ENCODE data around the gene SLC49A3. TPM values are rescaled to one million over a fixed set of nuclear protein-coding genes. Genes with fewer than 3 reads are reported as not detected.

The SLC49A3 gene
- total and polyA plus RNA-seq, 2 of the 13 experiments (the other 11 are each of a cell fraction or from before 2014, with no cell fraction given) = 0.07 to 0.17 TPM

GRCh38 chr4:700587-701264 is 11.8 kb upstream of the SLC49A3 start (continued):
- TF ChIP-seq GMEB1 (CRISPR knock-in tag; IDR thresholded peaks at IDR 0.05; ENCODE audit: borderline replicate concordance) (no peak), ZNF615 (CRISPR knock-in tag; IDR thresholded peaks at IDR 0.05; ENCODE audit: borderline replicate concordance) (no peak), ZNF607 (CRISPR knock-in tag; IDR thresholded peaks at IDR 0.05; ENCODE audit: borderline replicate concordance) (0 out of 2 replicates have a peak, but pooled peaks have one; percentile 40), KDM2A (CRISPR knock-in tag; IDR thresholded peaks at IDR 0.05; ENCODE audit: borderline replicate concordance, low read depth) (peak; percentile 58; the same call in 1 of the 2 replicates), TEAD3 (CRISPR knock-in tag; optimal IDR thresholded peaks at IDR 0.05; ENCODE audit: borderline replicate concordance) (peak; percentile 55), HNRNPK (IDR thresholded peaks at IDR 0.05; ENCODE audit: low read depth, low read length, poor library complexity, severe bottlenecking) (no peak), ZNF160 (CRISPR knock-in tag; IDR thresholded peaks at IDR 0.05) (no peak), ZBTB7A (CRISPR knock-in tag; IDR thresholded peaks at IDR 0.05) (no peak), EP300 (IDR thresholded peaks at IDR 0.05; ENCODE audit: low read depth in 2 of 2, low read length in 2 of 2) (no peak), EP300 (CRISPR knock-in tag; IDR thresholded peaks at IDR 0.05; ENCODE audit: borderline replicate concordance) (no peak), SP1 (IDR thresholded peaks at IDR 0.05) (no peak), SP1 (CRISPR knock-in tag; IDR thresholded peaks at IDR 0.05) (no peak), CENPX (CRISPR knock-in tag; IDR thresholded peaks at IDR 0.05) (no peak), ATRX (CRISPR knock-in tag; IDR thresholded peaks at IDR 0.05; ENCODE audit: borderline replicate concordance) (no peak), HOMEZ (CRISPR knock-in tag; IDR thresholded peaks at IDR 0.05; ENCODE audit: low read depth) (no peak), TFDP1 (CRISPR knock-in tag; IDR thresholded peaks at IDR 0.05; ENCODE audit: borderline replicate concordance) (peak; percentile 67; the same call in 1 of the 2 replicates), ZFP90 (CRISPR knock-in tag; IDR thresholded peaks at IDR 0.05; ENCODE audit: borderline replicate concordance) (no peak), SNAPC2 (CRISPR knock-in tag; IDR thresholded peaks at IDR 0.05) (no peak), CTCF (CRISPR knock-in tag; IDR thresholded peaks at IDR 0.05) (peak; percentile 76), NAIF1 (CRISPR knock-in tag; IDR thresholded peaks at IDR 0.05; ENCODE audit: borderline replicate concordance) (no peak)
- TF ChIP-seq, protein P1, sequence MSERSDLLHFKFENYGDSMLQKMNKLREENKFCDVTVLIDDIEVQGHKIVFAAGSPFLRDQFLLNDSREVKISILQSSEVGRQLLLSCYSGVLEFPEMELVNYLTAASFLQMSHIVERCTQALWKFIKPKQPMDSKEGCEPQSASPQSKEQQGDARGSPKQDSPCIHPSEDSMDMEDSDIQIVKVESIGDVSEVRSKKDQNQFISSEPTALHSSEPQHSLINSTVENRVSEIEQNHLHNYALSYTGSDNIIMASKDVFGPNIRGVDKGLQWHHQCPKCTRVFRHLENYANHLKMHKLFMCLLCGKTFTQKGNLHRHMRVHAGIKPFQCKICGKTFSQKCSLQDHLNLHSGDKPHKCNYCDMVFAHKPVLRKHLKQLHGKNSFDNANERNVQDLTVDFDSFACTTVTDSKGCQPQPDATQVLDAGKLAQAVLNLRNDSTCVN (CRISPR knock-in tag; IDR thresholded peaks at IDR 0.05; ENCODE audit: borderline replicate concordance) = peak; percentile 37; the same call in 1 of the 2 replicates
